C4-2B (cell line): ENCODE measurements around the gene SGIP1.

Experiments
- ZFX ChIP-seq: fragments of 450-650 bp; IDR thresholded peaks from 2 replicates; pipeline ENCODE4 v1.6.1; 2017
- TF ChIP-seq, protein P1 (sequence below): fragments of 450-650 bp; conservative IDR thresholded peaks from 2 replicates; pipeline ENCODE4 v1.5.1; 2017; ENCODE audit warnings: mild to moderate bottlenecking

- TF ChIP-seq, protein P1, sequence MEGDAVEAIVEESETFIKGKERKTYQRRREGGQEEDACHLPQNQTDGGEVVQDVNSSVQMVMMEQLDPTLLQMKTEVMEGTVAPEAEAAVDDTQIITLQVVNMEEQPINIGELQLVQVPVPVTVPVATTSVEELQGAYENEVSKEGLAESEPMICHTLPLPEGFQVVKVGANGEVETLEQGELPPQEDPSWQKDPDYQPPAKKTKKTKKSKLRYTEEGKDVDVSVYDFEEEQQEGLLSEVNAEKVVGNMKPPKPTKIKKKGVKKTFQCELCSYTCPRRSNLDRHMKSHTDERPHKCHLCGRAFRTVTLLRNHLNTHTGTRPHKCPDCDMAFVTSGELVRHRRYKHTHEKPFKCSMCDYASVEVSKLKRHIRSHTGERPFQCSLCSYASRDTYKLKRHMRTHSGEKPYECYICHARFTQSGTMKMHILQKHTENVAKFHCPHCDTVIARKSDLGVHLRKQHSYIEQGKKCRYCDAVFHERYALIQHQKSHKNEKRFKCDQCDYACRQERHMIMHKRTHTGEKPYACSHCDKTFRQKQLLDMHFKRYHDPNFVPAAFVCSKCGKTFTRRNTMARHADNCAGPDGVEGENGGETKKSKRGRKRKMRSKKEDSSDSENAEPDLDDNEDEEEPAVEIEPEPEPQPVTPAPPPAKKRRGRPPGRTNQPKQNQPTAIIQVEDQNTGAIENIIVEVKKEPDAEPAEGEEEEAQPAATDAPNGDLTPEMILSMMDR, result no peak
- TF ChIP-seq ZFX, result no peak
Measured at GRCh38 chr1:66729523-66729922, 195.6 kb downstream of the SGIP1 start.
